Activated naive CD8-positive, alpha-beta T cell treated with anti-CD3 and anti-CD28 coated beads, Interleukin-2, amount 50 U/mL, for 24 hours (primary cell): ENCODE measurements around the gene ZNF337.
A peak's percentile ranks its signal among the peaks of the same experiment; 100 is the strongest.
"Not testable (repeated sequence)": the region's sequence is repeated elsewhere in the genome, so short reads cannot be mapped to it uniquely, and the experiment has no call there.

ENCODE experiments used
- ATAC-seq: fragments of 150-1000 bp; cut with Tn5 transposase; one replicate; pipeline ENCODE4 v1.10.0; 2021
- DNase-seq: peaks from one replicate; pipeline ENCODE4 v3.0.0; 2021
- H3K27ac Mint-ChIP-seq: one replicate; pipeline ENCODE4 v1.8.0; 2021; ENCODE audit warnings: mild to moderate bottlenecking, mixed read lengths
- H3K27me3 Mint-ChIP-seq: one replicate; pipeline ENCODE4 v1.8.0; 2021; ENCODE audit warnings: mixed read lengths
- H3K36me3 Mint-ChIP-seq: one replicate; pipeline ENCODE4 v1.8.0; 2021; ENCODE audit warnings: low read depth, mixed read lengths
- H3K4me1 Mint-ChIP-seq: one replicate; pipeline ENCODE4 v1.8.0; 2021; ENCODE audit warnings: mixed read lengths
- H3K4me3 Mint-ChIP-seq: one replicate; pipeline ENCODE4 v1.8.0; 2021; ENCODE audit warnings: mild to moderate bottlenecking, moderate library complexity, mixed read lengths
- H3K9me3 Mint-ChIP-seq: one replicate; pipeline ENCODE4 v1.8.0; 2021; ENCODE audit warnings: mixed read lengths

ZNF337 gene

DNA sequence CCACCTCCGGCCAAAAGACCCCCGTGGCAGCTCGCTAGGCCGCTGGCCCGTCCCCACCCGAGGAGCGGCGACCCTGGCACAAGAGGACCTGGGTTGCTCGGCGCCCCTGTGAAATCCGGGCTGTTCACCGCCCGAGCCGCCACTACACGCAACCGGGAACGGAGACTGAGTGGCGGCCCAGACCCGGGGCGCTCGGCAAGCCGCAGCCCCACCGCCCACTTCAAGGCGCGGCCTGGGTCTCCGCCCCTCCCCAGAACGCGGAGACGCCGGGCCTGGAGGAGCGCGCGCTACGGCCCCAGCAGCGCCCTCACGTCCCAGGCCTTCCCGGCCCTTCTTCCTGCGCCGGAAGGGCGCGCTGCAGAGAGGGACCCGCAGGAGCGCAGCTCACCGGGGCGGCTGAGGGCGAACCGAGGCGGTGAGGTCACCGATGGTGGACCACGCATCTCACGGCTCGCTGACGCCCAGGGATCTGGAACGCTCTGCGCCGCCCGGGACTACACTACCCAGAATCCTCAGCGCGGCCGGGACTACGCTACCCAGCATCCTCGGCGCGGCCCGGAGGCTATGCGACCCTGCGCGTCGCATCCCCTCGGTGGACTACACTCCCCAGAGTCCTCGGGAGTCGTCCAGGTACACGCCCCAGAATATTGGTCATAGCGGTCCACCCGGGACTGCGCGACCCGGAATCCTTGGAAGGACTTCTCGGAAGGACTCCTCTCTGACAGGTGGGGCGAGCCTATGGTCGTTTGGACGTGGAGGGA lies at the start of gene ZNF337:
ZNF337 (minus strand) TSS at position 483 of the 761 bp plus-strand sequence. CDS start 10,436 bp downstream, outside the sequence.
- Mint-ChIP-seq H3K9me3 (peaks cover 24% of the 10 kb centered on the region), H3K27ac (peak within 1 kb of the TSS; percentile 86), H3K4me3 (peak within 1 kb of the TSS; percentile 87)

DNA sequence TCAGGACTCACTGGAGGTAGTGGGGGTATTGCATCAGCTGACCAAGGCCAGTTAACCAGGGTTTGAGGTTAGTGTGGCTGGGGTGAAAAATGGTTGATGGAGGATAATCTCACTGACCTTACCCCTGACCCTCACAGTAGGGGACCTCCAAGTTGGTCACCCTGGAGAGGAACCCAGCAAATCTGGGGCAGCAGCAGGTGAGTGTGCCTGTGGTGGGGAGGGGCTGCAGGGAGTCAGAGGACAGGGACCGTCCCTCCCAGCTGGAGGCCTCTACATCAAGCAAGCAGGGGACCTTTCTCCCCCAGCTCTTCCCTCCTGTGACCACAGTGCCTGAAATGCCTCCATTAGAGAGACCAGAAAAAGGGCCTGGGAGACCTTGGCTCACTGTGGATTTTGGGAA lies 49.1 kb upstream of the ZNF337 start:
- no peak overlapping the region for H3K27ac Mint-ChIP-seq

More for the DNA sequence above, at the start of gene ZNF337:
- Mint-ChIP-seq H3K4me1 (peaks cover 39% of the 10 kb centered on the region), H3K27me3 (no peaks in the 10 kb centered on the region), H3K36me3 (peaks cover 32% of the 10 kb centered on the region)
- ATAC-seq: peak; percentile 100
- DNase-seq: peak; percentile 95

DNA sequence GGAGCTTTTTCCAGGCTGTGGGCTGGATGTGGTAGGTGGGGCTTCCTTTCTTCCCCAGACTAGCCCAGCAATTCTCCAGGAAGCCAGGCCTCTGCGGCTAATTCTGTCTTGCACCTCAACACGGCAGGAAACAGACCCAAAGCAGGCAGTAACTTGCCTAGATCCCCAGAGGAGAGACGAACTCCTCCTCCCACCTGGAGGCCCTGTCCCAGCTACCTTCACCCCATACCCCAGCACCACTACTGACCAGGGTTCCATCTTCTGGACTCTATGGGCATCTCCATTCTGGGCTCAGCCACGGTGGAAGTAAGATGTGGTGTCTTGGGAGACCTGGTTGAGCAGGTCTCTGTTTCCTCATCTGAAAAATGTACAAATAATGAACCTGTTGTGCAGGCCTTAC lies 48.4 kb upstream of the ZNF337 start:
- ATAC-seq (no peak), DNase-seq (no peak)
- H3K27me3 Mint-ChIP-seq: no peaks in the 10 kb centered on the region
- no peaks in the 10 kb centered on the region for H3K9me3 Mint-ChIP-seq
- peaks cover 21% of the 10 kb centered on the region for H3K4me1 Mint-ChIP-seq
- H3K4me3 Mint-ChIP-seq: no peak overlapping the region
- no peaks in the 10 kb centered on the region for H3K36me3 Mint-ChIP-seq
- H3K27ac Mint-ChIP-seq: no peak overlapping the region

More for the DNA sequence above, 49.1 kb upstream of the ZNF337 start:
- DNase-seq (no peak), ATAC-seq (no peak)
- Mint-ChIP-seq H3K4me1 (peaks cover 18% of the 10 kb centered on the region), H3K27me3 (no peaks in the 10 kb centered on the region), H3K9me3 (no peaks in the 10 kb centered on the region), H3K4me3 (no peak overlapping the region), H3K36me3 (no peaks in the 10 kb centered on the region)

DNA sequence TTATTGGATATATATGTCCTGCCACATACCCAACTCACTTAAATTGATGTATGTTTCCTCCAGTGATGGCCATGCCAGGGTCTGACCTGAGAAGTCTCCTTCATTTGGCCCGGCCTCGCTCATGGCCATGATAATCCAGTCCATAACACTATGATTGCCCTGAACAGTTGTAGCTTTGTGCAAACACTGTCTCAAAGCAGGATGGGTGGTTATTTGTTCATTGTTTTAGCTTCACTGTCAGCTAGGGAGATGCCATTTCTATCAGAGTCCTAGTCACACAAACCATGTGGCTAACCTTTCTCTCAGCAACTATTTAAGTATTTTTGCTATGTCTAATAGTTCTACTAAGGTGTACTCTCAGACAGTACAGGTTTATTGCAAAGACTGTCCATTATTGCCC lies 47.6 kb upstream of the ZNF337 start:
- H3K4me1 Mint-ChIP-seq: peaks cover 21% of the 10 kb centered on the region
- DNase-seq (no peak), ATAC-seq (no peak)
- no peak overlapping the region for H3K27ac Mint-ChIP-seq
- H3K36me3 Mint-ChIP-seq: no peaks in the 10 kb centered on the region
- no peak overlapping the region for H3K4me3 Mint-ChIP-seq
- no peaks in the 10 kb centered on the region for H3K9me3 Mint-ChIP-seq
- H3K27me3 Mint-ChIP-seq: no peaks in the 10 kb centered on the region

DNA sequence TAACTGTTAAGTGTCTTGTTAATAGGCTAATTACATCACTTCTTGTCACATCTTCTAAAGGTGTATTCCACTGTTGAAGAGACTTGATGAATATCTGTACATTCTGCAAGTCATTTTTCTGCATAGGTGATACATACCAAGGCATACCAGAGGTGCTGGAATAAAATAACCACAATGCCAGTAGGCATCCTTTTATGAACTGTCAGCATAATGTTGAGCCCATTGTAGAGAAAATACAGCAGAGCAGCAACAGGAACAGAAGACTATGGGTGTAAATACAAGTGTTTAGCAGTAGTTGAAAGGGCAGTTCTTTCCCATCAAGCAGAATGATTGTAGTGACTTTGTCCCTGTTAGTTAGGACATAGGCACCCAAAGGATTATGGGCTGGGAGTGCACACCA lies 44.4 kb upstream of the ZNF337 start:
- H3K27ac Mint-ChIP-seq: no peak overlapping the region
- DNase-seq (no peak), ATAC-seq (no peak)
- no peak overlapping the region for H3K4me3 Mint-ChIP-seq
- H3K4me1 Mint-ChIP-seq: peaks cover 18% of the 10 kb centered on the region
- no peaks in the 10 kb centered on the region for H3K27me3 Mint-ChIP-seq
- H3K9me3 Mint-ChIP-seq: no peaks in the 10 kb centered on the region
- no peaks in the 10 kb centered on the region for H3K36me3 Mint-ChIP-seq

DNA sequence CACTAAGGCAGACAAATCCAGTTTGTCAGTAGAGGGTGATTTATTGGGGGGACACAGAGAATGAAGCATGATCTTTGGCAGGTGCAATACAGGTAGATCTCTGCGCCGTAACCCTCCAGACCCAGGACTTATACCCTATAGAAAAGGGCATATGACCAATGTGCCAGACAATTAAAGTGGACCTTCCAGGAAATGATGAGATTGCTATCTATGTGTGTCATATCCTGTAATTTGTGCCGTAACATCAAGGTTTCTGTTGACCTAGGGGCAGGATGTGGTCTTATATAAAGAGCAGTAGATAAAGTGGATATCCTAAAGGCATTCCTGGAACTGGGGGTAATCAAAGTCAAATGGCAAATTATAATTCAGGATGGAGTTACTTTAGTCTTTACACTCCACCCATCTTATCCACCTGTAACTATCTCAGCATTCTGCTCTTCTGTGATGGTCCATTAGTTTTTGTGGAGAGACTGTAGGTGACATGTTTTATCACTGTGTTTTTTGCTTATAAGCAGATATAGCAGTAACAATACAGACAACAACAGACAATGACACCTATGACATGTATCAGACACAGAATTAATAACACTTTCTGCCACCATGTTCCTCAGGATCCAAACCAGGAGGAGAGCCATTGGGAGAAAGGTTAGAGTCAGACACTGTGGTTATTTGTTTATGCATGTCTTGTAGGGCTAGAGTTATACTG lies 43.1 kb upstream of the ZNF337 start:
- Mint-ChIP-seq H3K27ac (peak overlapping the region; percentile 44), H3K9me3 (no peaks in the 10 kb centered on the region), H3K36me3 (no peaks in the 10 kb centered on the region), H3K27me3 (no peaks in the 10 kb centered on the region), H3K4me3 (peak overlapping the region; percentile 3), H3K4me1 (peaks cover 18% of the 10 kb centered on the region)
- DNase-seq (no peak), ATAC-seq (peak; percentile 87)

DNA sequence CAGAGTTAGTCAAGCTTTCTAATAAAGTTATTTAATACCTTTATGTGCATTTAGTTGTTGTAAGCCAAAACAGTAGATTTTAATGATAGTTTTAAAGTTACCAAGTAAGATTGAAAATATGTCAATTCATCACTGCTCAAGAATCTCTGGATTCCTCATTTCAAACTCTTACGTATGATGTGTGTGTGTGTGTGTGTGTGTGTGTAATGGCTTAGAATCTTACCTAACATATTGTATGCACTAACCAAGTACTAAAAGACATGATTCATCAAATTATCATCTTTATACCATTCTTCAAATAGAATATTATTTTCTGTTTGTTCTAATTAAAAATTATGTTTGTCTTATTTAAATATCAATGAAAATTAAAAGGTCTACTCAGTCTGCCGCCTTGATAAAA lies 41.5 kb upstream of the ZNF337 start:
- no peak for DNase-seq
- H3K9me3 Mint-ChIP-seq: no peaks in the 10 kb centered on the region
- no peaks in the 10 kb centered on the region for H3K36me3 Mint-ChIP-seq
- peaks cover 18% of the 10 kb centered on the region for H3K4me1 Mint-ChIP-seq
- H3K27ac Mint-ChIP-seq: no peak overlapping the region
- H3K4me3 Mint-ChIP-seq: no peak overlapping the region
- H3K27me3 Mint-ChIP-seq: no peaks in the 10 kb centered on the region
- no peak for ATAC-seq

DNA sequence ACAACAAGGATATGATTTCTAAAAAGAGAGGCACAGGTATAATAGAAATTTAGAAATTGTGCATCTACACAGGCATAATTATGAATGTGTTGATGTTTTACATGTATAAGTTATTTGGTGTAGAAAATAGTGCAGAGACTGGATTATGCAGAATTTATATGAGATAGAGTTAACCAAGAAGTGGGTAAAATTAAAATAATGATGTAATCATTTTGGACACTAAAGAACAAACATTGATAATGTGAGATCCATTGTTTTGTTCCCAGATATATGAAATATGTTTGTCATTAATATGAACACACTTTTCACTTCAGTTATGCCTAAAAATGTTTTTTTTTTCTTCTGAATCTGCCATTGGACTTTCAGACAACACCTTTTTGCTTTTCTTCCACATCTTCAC lies 37.2 kb upstream of the ZNF337 start:
- ATAC-seq: no peak
- Mint-ChIP-seq H3K27ac (no peak overlapping the region), H3K4me1 (no peaks in the 10 kb centered on the region), H3K27me3 (no peaks in the 10 kb centered on the region), H3K9me3 (no peaks in the 10 kb centered on the region), H3K36me3 (no peaks in the 10 kb centered on the region), H3K4me3 (no peak overlapping the region)
- no peak for DNase-seq

DNA sequence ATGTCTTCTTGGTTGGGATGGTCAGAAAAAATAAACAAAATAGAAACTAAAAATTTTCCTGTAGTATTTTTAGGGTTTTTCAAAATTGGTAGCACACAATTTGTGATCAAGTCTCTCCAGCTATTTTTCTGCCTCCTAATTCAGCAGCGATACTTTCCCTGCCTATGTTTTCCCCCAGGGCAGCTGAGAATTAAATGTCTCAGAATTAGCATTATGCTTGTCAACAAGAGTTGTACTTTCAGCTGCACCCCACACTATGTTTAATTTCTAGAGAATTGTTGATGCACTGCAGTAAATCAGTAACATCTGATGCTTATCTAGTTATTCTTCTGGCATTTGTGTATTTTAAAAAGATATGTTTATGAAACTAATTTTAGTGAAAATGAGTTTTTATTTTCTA lies 34.2 kb upstream of the ZNF337 start:
- H3K4me1 Mint-ChIP-seq: peaks cover 8% of the 10 kb centered on the region
- no peak for ATAC-seq
- H3K4me3 Mint-ChIP-seq: no peak overlapping the region
- H3K9me3 Mint-ChIP-seq: peaks cover 17% of the 10 kb centered on the region
- H3K36me3 Mint-ChIP-seq: peaks cover 15% of the 10 kb centered on the region
- no peak for DNase-seq
- H3K27me3 Mint-ChIP-seq: no peaks in the 10 kb centered on the region
- no peak overlapping the region for H3K27ac Mint-ChIP-seq

DNA sequence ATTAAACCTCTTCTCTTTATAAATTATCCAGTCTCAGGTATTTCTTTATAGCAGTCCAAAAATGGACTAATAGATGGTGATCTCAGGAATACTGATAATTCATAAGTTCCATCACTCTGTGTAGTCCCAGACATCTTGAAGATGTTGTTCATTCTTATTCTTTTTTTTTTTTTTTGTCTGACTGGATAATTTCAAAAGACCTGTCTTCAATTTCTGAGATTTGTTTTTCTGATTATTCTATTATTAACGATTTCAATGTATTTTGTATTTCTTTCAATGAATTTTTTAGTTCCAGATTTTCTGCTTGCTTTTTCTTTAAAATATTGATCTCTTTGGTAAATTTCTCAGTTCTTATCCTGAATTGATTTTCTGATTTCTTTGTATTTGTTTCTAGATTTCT lies 29.7 kb upstream of the ZNF337 start:
- ATAC-seq: no peak
- no peak for DNase-seq
- H3K27ac Mint-ChIP-seq: no peak overlapping the region
- no peaks in the 10 kb centered on the region for H3K27me3 Mint-ChIP-seq
- no peak overlapping the region for H3K4me3 Mint-ChIP-seq
- peaks cover 22% of the 10 kb centered on the region for H3K36me3 Mint-ChIP-seq
- H3K4me1 Mint-ChIP-seq: peaks cover 14% of the 10 kb centered on the region
- peaks cover 45% of the 10 kb centered on the region for H3K9me3 Mint-ChIP-seq

DNA sequence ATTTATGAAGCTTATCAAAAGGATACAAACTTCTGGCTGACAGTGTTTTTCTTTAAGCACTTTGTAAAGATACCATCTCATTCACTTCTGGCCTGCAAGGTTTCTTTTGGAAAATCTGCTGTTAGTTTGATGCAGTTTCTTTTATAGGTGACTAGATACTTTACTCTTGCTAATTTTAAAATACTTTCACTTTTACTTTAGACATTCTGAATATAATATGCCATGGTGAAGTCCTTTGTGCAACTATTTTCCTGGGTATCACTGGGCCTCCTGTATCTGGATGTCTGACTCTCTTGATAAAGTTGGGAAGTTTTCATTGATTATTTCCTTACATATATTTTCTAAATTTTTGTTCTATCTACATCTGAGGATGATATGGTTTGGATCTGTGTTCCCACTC lies 29.0 kb upstream of the ZNF337 start:
- Mint-ChIP-seq H3K27ac (no peak overlapping the region), H3K27me3 (no peaks in the 10 kb centered on the region), H3K4me1 (peaks cover 14% of the 10 kb centered on the region), H3K9me3 (peaks cover 48% of the 10 kb centered on the region), H3K36me3 (peaks cover 26% of the 10 kb centered on the region), H3K4me3 (no peak overlapping the region)
- ATAC-seq (no peak), DNase-seq (no peak)

DNA sequence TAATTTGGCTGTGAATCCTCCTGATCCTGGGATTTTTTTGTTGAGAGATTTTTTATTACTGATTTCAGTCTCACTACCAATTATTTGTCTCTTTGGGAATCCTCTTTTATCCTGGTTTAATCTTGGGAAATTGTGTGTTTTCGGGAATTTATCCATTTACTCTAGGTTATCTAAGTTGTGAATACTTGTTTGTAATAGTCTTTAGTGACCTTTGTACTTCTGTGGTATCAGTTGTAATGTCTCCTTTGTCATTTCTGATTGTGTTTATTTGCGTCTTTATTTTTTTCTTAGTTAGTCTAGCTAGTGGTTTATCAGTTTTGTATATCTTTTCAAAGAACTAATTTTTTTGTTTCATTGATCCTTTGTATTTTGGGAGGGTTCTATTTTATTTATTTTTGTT lies 27.3 kb upstream of the ZNF337 start:
- Mint-ChIP-seq H3K9me3 (peaks cover 48% of the 10 kb centered on the region), H3K4me1 (peaks cover 25% of the 10 kb centered on the region), H3K27me3 (no peaks in the 10 kb centered on the region), H3K27ac (no peak overlapping the region), H3K36me3 (peaks cover 28% of the 10 kb centered on the region), H3K4me3 (no peak overlapping the region)
- no peak for ATAC-seq
- DNase-seq: no peak

DNA sequence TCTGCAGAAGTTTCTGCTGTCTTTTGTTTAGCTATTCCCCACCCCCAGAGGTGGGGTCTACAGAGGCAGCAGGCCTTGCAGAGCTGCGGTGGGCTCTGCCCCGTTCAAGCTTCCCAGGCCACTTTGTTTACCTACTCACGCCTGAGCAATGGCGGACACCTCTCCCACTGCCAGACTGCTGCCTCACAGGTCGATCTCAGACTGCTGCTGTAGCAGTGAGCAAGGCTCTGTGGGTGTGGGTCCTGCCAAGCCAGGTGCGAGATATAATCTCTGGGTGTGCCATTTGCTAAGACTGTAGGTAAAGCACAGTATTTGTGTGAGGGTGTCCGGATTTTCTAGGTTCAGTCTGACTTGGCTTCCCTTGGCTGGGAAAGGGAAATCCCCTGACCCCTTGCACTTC lies 23.6 kb upstream of the ZNF337 start:
- ATAC-seq (no peak), DNase-seq (no peak)
- Mint-ChIP-seq H3K36me3 (peaks cover 12% of the 10 kb centered on the region), H3K4me1 (peaks cover 19% of the 10 kb centered on the region), H3K27ac (no peak overlapping the region), H3K27me3 (no peaks in the 10 kb centered on the region), H3K9me3 (peaks cover 46% of the 10 kb centered on the region), H3K4me3 (no peak overlapping the region)

DNA sequence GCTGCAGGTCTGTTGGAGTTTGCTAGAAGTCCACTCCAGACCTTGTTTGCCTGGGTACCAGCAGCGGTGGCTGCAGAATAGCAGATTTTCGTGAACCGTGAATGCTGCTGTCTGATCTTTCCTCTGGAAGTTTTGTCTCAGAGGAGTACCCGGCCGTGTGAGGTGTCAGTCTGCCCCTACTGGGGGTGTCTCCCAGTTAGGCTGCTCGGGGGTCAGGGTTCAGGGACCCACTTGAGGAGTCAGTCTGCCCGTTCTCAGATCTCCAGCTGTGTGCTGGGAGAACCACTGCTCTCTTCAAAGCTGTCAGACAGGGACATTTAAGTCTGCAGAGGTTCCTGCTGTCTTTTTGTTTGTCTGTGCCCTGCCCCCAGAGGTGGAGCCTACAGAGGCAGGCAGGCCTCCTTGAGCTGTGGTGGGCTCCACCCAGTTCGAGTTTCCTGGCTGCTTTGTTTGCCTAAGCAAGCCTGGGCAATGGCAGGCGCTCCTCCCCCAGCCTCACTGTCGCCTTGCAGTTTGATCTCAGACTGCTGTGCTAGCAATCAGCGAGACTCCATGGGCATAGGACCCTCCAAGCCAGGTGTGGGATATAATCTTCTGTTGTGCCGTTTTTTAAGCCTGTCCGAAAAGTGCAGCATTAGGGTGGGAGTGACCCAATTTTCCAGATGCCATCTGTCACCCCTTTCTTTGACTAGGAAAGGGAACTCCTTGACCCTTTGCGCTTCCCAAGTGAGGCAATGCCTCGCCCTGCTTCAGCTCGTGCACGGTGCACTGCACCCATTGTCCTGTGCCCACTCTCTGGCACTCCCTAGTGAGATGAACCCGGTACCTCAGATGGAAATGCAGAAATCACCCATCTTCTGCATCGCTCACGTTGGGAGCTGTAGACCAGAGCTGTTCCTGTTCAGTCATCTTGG lies 22.5 kb upstream of the ZNF337 start:
- H3K27me3 Mint-ChIP-seq, DNase-seq, ATAC-seq: not testable (repeated sequence)
- peaks cover 13% of the 10 kb centered on the region for H3K36me3 Mint-ChIP-seq
- H3K4me1 Mint-ChIP-seq: peaks cover 19% of the 10 kb centered on the region
- H3K27ac Mint-ChIP-seq: peak overlapping the region; percentile 29
- peaks cover 40% of the 10 kb centered on the region for H3K9me3 Mint-ChIP-seq
- H3K4me3 Mint-ChIP-seq: peak overlapping the region; percentile 15
